GM19240 (cell line): ENCODE data around the gene DTX3L.

Experiments used
- DNase-seq: peaks from one replicate; pipeline ENCODE4 v3.0.0; 2011; ENCODE audit warnings: low spot score; ENCODE audit not compliant: insufficient read length

DTX3L gene

DNA sequence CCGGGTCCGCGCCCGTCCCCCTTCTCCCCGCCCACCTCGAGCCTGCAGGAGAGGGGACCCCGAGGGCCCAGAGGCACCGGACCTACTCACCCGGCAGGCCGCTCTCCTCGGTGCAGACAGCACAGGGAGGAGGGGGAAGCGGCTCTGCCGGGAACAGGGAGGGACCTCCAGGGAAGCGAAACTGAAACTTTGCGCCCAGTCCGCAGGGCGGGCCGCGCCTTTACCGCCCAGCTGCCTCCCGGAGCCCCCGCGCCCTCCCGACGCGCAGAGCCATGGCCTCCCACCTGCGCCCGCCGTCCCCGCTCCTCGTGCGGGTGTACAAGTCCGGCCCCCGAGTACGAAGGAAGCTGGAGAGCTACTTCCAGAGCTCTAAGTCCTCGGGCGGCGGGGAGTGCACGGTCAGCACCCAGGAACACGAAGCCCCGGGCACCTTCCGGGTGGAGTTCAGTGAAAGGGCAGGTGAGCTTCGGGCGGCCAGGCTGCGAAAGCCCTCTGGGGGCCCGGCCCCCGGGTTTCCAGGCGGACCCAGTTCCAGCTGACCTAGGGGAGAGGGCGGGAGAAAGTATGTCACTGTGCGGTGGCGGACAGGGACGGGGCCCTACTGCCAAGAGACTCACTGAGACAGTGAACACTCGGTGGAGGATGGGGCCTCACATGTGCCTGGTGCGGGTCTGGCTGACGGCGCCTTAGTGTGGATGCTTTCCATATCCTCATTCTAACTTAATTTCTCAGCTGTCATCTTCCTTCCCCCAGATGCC lies at the start of gene DTX3L, which contains the start of gene PARP9:
TSS of gene DTX3L (plus strand) at position 184 of the 758 bp plus-strand sequence. CDS start at position 273, 89 bp downstream.
TSS of gene PARP9 (minus strand) at position 146 of the 758 bp plus-strand sequence. CDS start 4,680 bp downstream, outside the sequence.
- peak; percentile 32 for DNase-seq

DNA sequence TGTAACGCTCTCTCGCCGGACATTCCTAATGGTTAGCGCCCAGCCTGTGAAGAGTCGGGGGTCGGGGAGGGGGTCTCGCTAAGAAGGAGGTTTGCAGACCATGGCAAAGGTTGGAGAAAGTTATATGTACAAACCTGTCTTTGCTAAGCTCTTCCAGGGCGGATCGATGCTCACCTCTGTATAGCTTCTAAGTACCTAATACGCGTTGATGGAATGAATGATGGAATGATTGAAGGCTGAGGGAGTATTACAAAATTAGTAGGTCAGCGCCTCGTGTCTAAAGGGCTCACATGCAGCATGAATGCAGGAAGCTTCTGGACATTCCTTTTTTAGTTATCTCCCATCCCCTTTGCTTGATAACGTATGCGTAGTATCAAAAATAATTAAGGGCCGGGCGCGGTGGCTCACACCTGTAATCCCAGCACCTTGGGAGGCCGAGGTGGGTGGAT lies 49.1 kb upstream of the DTX3L start:
- no peak for DNase-seq

DNA sequence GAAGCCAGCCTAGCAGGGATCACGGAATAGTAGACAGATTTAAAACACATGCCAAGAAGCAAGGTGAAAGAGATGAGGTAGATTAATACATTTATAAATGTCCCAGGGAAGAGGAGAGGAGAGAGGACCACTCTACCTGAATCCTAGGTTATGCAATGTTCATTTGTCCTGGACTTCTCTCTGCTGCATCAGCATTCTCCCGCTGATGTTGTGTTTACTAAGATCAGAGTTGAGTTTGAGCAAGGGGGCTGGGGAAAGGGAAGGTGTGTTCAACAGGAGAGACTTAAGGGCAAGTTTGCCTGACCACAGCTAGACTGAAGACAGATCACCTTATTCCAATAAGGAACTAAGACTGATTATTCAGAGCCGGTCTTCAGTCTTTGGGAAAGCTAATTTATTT lies 48.3 kb upstream of the DTX3L start:
- no peak for DNase-seq

DNA sequence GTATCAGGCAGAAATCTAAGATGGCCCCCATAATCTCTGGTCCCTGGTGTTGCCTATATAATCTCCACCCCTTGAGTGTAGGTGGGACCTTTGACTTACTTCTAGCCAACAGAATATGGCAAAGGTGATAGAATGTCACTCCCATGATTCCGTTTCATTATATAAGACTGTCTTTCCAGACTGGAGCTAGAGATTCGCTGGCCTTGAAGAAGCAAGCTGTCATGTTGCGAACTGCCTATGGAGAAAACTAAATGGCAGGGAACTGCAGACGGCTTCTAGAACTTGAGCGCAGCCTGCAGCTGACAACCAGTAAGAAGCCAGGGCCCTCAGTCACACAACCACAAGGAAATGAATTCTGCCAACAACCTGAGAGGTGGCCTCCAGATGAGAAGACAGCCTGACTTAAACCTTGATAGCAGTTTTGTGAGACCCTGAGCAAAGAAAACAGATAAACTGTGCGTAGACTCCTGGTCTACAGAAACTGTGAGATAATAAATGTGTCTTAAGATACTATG lies 47.2 kb upstream of the DTX3L start:
- no peak for DNase-seq

- no peak for DNase-seq
Measured at GRCh38 chr3:122519693-122520092, 44.4 kb upstream of the DTX3L start.

GRCh38 chr3:122520861-122521260 lies 43.3 kb upstream of the DTX3L start:
- DNase-seq = no peak

- DNase-seq = no peak
Measured at GRCh38 chr3:122523317-122523716, 40.8 kb upstream of the DTX3L start.

GRCh38 chr3:122530164-122530563 lies 34.0 kb upstream of the DTX3L start:
- DNase-seq = no peak

GRCh38 chr3:122533480-122533879 lies 30.7 kb upstream of the DTX3L start:
- no peak for DNase-seq

- DNase-seq = peak; percentile 74
Measured at GRCh38 chr3:122533931-122534334, 30.2 kb upstream of the DTX3L start.

DNA sequence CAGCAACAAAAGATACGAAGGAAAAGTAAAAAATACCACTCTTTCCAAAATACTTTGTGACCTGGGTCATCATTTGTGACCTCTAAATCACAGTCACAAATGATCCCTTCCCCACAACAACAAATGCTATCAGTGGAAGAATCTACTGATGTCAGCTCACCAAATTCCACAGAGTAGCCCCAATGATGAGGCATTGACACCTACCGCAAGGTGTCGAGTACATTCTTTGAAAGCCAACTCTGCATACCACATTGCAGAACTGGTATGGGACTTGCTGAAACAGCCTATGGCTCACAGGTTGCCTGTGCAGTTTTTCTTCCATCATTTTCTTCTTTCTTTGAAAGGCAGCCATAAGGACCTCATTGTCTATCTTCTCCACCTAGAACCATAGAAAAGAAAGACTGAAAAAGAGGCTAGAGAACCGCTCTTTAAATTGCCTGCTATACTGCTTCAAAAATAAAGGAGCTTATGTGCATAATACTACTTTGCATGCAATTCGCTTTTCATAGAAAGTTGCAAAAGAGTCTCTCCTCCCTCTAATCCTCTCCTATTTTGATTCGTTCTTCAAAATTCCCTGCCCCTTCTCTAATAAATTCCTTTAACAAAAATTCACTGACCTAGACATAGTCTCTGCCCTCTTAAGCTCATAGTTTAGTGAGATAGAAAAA lies 28.0 kb upstream of the DTX3L start:
- no peak for DNase-seq

- no peak for DNase-seq
Measured at GRCh38 chr3:122536632-122537001, 27.5 kb upstream of the DTX3L start.

DNA sequence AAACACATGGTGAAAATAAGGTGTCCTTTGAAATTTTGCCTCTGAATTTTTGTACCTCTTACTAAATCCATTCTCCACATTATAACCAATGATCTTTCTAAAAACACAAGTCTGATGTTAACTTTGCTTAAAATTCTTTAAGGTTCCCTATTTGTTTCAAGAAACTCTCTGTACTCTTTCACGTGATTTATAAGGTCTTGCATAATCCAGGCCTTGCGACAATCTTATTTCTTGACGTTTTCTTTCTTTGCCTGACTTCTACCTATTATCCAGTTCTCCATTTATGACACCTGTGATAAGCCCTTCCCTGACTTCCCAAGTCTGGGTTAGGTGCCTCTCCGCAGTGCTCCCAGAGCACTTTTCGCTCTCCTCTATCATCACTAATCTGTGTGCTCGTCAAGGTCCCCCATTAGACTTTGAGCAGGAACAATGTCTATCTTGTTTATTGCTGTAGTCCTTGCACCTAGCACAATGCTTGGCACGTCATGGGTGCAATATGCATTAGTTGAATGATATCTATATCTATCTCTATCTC lies 25.1 kb upstream of the DTX3L start:
- DNase-seq = no peak

GRCh38 chr3:122546151-122546550 lies 18.0 kb upstream of the DTX3L start:
- no peak for DNase-seq

DNA sequence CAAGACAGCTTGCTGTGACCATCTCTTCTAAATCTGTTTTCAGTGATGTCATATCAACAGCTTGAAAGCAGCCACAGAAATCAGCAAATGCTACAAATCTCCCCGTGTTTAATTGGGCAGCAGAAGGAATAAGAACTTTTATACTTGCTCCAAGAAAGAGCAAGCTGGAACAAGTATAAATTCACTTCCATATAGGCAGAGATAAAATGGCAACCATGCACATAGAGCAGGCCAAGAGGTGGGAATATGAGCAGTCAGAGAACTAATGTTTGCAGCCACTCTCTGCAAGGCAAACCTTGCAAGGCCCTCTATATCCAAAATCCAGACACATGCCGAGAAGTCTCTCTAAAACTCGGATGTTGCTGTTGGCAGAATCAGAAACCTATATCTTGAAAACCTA lies 16.1 kb upstream of the DTX3L start:
- DNase-seq = no peak

- no peak for DNase-seq
Measured at GRCh38 chr3:122548619-122549018, 15.5 kb upstream of the DTX3L start.

GRCh38 chr3:122553171-122553570 lies 11.0 kb upstream of the DTX3L start:
- DNase-seq = no peak

GRCh38 chr3:122555275-122556071 lies 8.7 kb upstream of the DTX3L start:
- DNase-seq = no peak

DNA sequence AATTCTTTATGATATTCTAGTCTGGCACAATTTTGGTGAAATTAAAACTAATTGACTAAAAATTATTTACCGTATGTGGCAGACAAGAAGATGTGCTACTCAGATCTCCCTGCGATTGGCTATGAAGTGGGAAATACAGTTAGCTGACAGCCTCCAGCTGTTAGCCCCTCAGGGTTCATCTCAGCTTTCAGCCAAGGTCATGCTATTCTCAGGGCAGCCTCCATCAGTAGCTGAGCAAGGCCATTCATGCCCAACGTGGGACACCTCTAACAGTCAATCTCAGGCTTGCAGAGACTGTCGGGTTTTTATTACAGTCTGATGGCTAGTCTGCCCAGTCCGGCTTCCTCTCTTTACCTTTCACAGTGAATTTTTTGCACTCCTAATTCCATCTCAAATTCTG lies 6.8 kb upstream of the DTX3L start:
- no peak for DNase-seq

DNA sequence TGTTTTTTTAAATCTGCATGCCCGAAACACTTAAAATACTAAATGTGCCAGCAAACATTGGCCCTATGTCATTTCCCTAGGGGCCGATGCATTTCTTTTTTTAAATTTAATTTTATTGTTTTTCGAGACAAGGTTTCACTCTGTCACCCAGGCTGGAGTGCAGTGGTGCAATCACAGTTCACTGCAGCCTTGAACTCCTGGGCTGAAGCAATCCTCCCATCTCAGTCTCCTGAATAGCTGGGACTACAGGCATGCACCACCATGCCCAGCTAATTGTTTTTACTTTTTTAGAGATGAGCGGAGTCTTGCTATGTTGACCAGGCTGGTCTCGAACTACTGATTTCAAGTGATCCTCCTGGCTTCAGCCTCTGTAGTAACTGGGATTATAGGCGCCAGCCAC lies 5.5 kb upstream of the DTX3L start:
- DNase-seq = no peak

GRCh38 chr3:122559906-122560305 lies 4.2 kb upstream of the DTX3L start:
- DNase-seq = no peak

DNA sequence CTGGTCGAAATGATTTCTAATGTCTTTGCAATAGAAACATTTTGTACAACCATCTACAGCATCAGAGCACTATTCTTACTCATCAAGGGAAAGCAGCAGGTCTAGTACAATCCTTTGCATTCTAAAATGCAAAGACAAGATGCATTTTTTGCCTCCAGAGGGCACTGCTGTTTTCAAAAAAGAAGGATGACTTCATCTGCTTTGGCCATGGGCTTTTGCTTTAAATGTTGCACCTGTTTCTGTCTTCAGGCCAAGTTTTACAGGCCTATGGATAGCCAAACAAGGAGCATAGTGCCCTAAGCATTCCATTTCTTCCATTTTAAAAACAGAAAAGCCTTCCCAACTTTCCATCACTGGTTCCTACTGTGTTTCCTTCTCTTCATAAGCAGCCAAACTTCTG lies 3.5 kb upstream of the DTX3L start:
- DNase-seq = no peak
